HL-60 (cell line): Measurements from ENCODE around the gene TAF1C.

Experiments used
- DNase-seq, 2 experiments: peaks; one replicate each; pipeline ENCODE4 v3.0.0-alpha.2; 2010 to 2020; ENCODE audit warnings: low read depth in 1 of 2, low spot score in 1 of 2
- H3K27ac ChIP-seq: fragments of 250-450 bp; sonication (Bioruptor Pico); replicated peaks from 2 replicates; pipeline ENCODE4 v1.5.1; 2020; ENCODE audit warnings: mild to moderate bottlenecking, moderate library complexity
- H3K27me3 ChIP-seq: fragments of 250-450 bp; sonication (Bioruptor Pico); 2 replicates; pipeline ENCODE4 v1.5.1; 2021; ENCODE audit warnings: mild to moderate bottlenecking, moderate library complexity; ENCODE audit not compliant: insufficient read depth, poor library complexity, severe bottlenecking
- H3K4me3 ChIP-seq: replicated peaks from 2 replicates; pipeline ENCODE4 v1.5.1; 2011; ENCODE audit warnings: mild to moderate bottlenecking, control low read depth, low read length; ENCODE audit not compliant: insufficient read depth
- CTCF ChIP-seq: IDR thresholded peaks from one replicate; pipeline ENCODE4 v1.5.1; 2011; ENCODE audit warnings: low read length, control low read depth, inconsistent platforms; ENCODE audit not compliant: insufficient read depth
- GABPA ChIP-seq: IDR thresholded peaks from 2 replicates; pipeline ENCODE4 v1.6.1; 2012; ENCODE audit warnings: low read depth
- POLR2AphosphoS5 ChIP-seq: IDR thresholded peaks from 2 replicates; pipeline ENCODE4 v1.6.1; 2012; ENCODE audit warnings: low read depth
- REST ChIP-seq: IDR thresholded peaks from 2 replicates; pipeline ENCODE4 v1.6.1; 2012; ENCODE audit warnings: low read depth; ENCODE audit not compliant: insufficient replicate concordance
- SPI1 ChIP-seq: IDR thresholded peaks from 2 replicates; pipeline ENCODE4 v1.6.1; 2012; ENCODE audit warnings: low read depth, mild to moderate bottlenecking, borderline replicate concordance

TAF1C gene

GRCh38 chr16:84224554-84224953, 37.7 kb upstream of the TAF1C start:
- H3K27me3 ChIP-seq, result peaks cover 7% of the 10 kb centered on the region
- no peak overlapping the region for H3K27ac ChIP-seq
- TF ChIP-seq SPI1 (no peak), GABPA (no peak), POLR2AphosphoS5 (no peak), CTCF (no peak), REST (no peak)
- no peak for DNase-seq
- H3K4me3 ChIP-seq, result no peak overlapping the region

GRCh38 chr16:84223456-84223855, 36.6 kb upstream of the TAF1C start:
- TF ChIP-seq SPI1 (no peak), GABPA (no peak), CTCF (no peak), POLR2AphosphoS5 (no peak), REST (no peak)
- peaks cover 3% of the 10 kb centered on the region for H3K27me3 ChIP-seq
- no peak for DNase-seq
- no peak overlapping the region for H3K27ac ChIP-seq
- H3K4me3 ChIP-seq, result no peak overlapping the region

GRCh38 chr16:84220851-84221250, 34.0 kb upstream of the TAF1C start:
- no peak overlapping the region for H3K4me3 ChIP-seq
- H3K27me3 ChIP-seq, result no peaks in the 10 kb centered on the region
- no peak overlapping the region for H3K27ac ChIP-seq
- TF ChIP-seq REST, result no peak
- no peak for DNase-seq

GRCh38 chr16:84218956-84219355, 32.1 kb upstream of the TAF1C start:
- H3K27ac ChIP-seq, result no peak overlapping the region
- no peak overlapping the region for H3K4me3 ChIP-seq
- no peak for DNase-seq
- no peak for TF ChIP-seq GABPA
- TF ChIP-seq REST, result no peak
- no peak for TF ChIP-seq SPI1
- TF ChIP-seq POLR2AphosphoS5, result no peak
- no peak for TF ChIP-seq CTCF
- no peaks in the 10 kb centered on the region for H3K27me3 ChIP-seq
